ENCODE results near the gene TMEM51. TPM values are rescaled to one million over a fixed set of nuclear protein-coding genes. Genes with fewer than 3 reads are reported as not detected.

Gene TMEM51
- total and polyA plus RNA-seq, 10 of the 15 experiments (the other 5 are each of a cell fraction or from before 2014, with no cell fraction given) = 0.55 to 4.8 (median 3.1) TPM

DNA sequence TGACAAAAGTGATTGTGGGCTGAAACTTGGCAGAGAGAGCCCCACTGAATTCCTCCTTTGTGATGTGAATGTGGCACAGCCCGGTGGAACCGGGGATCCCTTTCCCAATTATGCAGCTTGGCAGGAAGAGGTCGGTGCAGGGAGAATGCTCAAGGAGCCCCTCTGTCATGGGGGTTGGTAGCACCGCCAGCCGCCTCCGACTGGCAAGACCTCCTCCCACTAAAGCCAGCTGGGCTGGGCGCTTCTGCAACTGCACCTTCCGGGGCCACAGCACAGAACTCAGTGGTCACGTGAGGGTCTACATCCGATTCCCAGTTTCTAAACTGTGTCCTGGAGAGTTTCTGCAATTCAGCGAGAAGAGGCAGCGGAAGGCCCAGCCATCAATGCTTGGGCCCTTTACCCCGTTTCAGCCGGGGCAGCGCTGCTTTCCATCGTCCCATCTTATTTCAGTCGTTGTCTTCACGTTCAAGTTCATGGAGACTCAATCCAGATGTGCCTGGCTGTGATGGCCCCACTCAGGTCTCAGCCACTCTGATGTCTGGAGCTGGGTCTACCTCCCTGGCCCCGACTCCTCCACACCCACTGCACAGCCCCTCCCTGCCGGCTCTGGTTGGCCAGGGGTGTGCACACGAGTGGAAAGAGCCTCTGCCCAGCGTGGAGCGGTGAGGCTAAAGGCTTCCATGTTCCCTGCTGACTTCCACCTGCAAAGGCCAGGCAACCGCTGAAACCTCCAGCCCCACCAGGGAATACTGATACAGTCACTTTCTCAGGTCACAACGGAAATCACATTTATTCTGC, 53.7 kb downstream of the TMEM51 start:
- TF ChIP-seq BACH1 (IDR thresholded peaks at IDR 0.05; ENCODE audit: borderline replicate concordance) (no peak), KDM1A (IDR thresholded peaks at IDR 0.05; ENCODE audit: borderline replicate concordance) (no peak), ZNF384 (IDR thresholded peaks at IDR 0.05; ENCODE audit: borderline replicate concordance, low read depth, low read length) (no peak)
- CTCF ChIA-PET = interaction anchor here (1.3 kb wide), 1 partner anchor 55 kb away, joined by 4 read pairs; no protein-coding TSS in a partner anchor
- RAD21 ChIA-PET (ENCODE audit: unreplicated experiment) = interaction anchor here (1.9 kb wide), 1 partner anchor 78 kb away, joined by 8 read pairs; no protein-coding TSS in a partner anchor
- Histone ChIP-seq H3K27me3 (replicated peaks in 1 of 2; ENCODE audit: control insufficient read depth in 2 of 2, insufficient read depth in 2 of 2, low read length in 1 of 2) (no peaks in the 10 kb centered on the region), H4K20me1 (ENCODE audit: control insufficient read depth, insufficient read depth) (no peaks in the 10 kb centered on the region), H2AFZ (ENCODE audit: control insufficient read depth, low read depth, low read length) (no peak overlapping the region), H3K36me3 (ENCODE audit: control insufficient read depth in 2 of 2, insufficient read depth in 2 of 2, low read length in 1 of 2) (no peaks in the 10 kb centered on the region), H3K4me1 (ENCODE audit: control insufficient read depth, insufficient read depth, low read length) (no peaks in the 10 kb centered on the region; the same call in 1 of the 2 replicates), H3K9ac (ENCODE audit: control insufficient read depth, insufficient read depth, low read length) (no peak overlapping the region), H3K27ac (ENCODE audit: control insufficient read depth, insufficient read depth) (no peak overlapping the region), H3K4me2 (ENCODE audit: control insufficient read depth, insufficient read depth) (no peak overlapping the region), H3K4me3 (no peak overlapping the region), H3K9me3 (replicated peaks; ENCODE audit: control insufficient read depth, insufficient read depth, low read length) (no peaks in the 10 kb centered on the region), H3K79me2 (ENCODE audit: control insufficient read depth, insufficient read depth, low read length) (no peaks in the 10 kb centered on the region)
- WGBS (ENCODE audit: insufficient coverage, insufficient replicate concordance, low lambda C conversion rate, missing lambda C conversion rate) = 43% methylated on average over 24 of the region's 25 CpGs
- ATAC-seq (no peak), DNase-seq (ENCODE audit: low read depth, low spot score) (no peak), FAIRE-seq (no peak)
- SMC1A ChIA-PET (ENCODE audit: uncharacterized antibody, unreplicated experiment) = interaction anchor here (1.0 to 1.9 kb wide), 3 partner anchors 11 to 24 kb away, joined by 3 to 7 read pairs (median 4); no protein-coding TSS in a partner anchor
- no TSS peak for BruUV-seq (replicated peaks)
- intact Hi-C loops (cut with micrococcal nuclease; ENCODE audit: unreplicated experiment) (no loop called here), in situ Hi-C loops (cut with MboI) (no loop called here)
- POLR2A ChIA-PET = no interaction called here

DNA sequence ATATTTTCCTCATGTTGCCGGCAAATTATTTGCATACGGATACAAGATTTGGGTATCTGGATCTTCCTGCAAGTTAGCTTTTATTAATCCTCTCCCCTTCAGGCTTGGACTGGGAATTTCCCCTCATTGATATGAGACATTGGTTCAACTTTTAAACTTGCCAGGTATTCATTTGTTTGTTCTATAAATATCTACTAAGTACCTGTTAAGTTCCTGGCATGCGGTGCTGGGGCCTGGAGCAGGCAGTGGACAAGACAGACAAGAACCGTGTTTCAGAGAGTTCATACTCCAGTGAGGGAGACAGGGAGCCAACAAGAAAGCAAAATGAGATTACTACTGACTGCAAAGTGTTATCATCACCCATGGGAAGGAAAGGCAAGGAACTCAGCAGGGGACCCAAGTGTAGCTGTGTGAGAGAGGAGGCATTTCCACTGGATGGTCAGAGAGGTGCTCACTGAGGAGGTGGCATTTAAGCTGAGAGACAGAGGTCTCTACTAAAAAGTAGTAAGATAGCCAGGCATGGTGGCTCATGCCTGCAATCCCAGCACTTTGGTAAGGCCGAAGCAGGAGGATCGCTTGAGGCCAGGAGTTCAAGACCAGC, 54.4 kb downstream of the TMEM51 start:
- no TSS peak for BruUV-seq (replicated peaks)
- Histone ChIP-seq H3K9me3 (replicated peaks; ENCODE audit: control insufficient read depth, insufficient read depth, low read length) (no peaks in the 10 kb centered on the region), H3K9ac (ENCODE audit: control insufficient read depth, insufficient read depth, low read length) (no peak overlapping the region), H3K4me1 (ENCODE audit: control insufficient read depth, insufficient read depth, low read length) (no peaks in the 10 kb centered on the region; the same call in 1 of the 2 replicates), H3K27ac (ENCODE audit: control insufficient read depth, insufficient read depth) (no peak overlapping the region), H3K36me3 (ENCODE audit: control insufficient read depth in 2 of 2, insufficient read depth in 2 of 2, low read length in 1 of 2) (no peaks in the 10 kb centered on the region), H3K79me2 (ENCODE audit: control insufficient read depth, insufficient read depth, low read length) (no peaks in the 10 kb centered on the region), H3K27me3 (replicated peaks in 1 of 2; ENCODE audit: control insufficient read depth in 2 of 2, insufficient read depth in 2 of 2, low read length in 1 of 2) (no peaks in the 10 kb centered on the region), H4K20me1 (ENCODE audit: control insufficient read depth, insufficient read depth) (no peaks in the 10 kb centered on the region), H2AFZ (ENCODE audit: control insufficient read depth, low read depth, low read length) (no peak overlapping the region), H3K4me2 (ENCODE audit: control insufficient read depth, insufficient read depth) (no peak overlapping the region), H3K4me3 (no peak overlapping the region)
- intact Hi-C loops (cut with micrococcal nuclease; ENCODE audit: unreplicated experiment) = no loop called here
- ChIA-PET CTCF (no interaction called here), SMC1A (ENCODE audit: uncharacterized antibody, unreplicated experiment) (interaction anchor here (0.9 to 1.4 kb wide), 2 partner anchors 10 to 24 kb away, joined by 3 to 4 read pairs; no protein-coding TSS in a partner anchor), RAD21 (ENCODE audit: unreplicated experiment) (interaction anchor here (1.2 kb wide), 1 partner anchor 79 kb away, joined by 3 read pairs; no protein-coding TSS in a partner anchor), POLR2A (no interaction called here)
- DNase-seq (ENCODE audit: low read depth, low spot score) (no peak), FAIRE-seq (no peak), ATAC-seq (no peak)
- WGBS (ENCODE audit: insufficient coverage, insufficient replicate concordance, low lambda C conversion rate, missing lambda C conversion rate) = 68% methylated on average over 6 of the region's 6 CpGs
- in situ Hi-C loops (cut with MboI) = no loop called here
- TF ChIP-seq SIX5 (IDR thresholded peaks at IDR 0.05; ENCODE audit: low read depth, low read length, severe bottlenecking) = no peak
- TF ChIP-seq ATF7 (IDR thresholded peaks at IDR 0.05; ENCODE audit: low read depth) = no peak
- no peak for TF ChIP-seq RCOR1 (conservative IDR thresholded peaks at IDR 0.05; ENCODE audit: low read depth, low read length)
- TF ChIP-seq KLF5 (IDR thresholded peaks at IDR 0.05; ENCODE audit: partially characterized antibody) = no peak
- TF ChIP-seq BCL3 (IDR thresholded peaks at IDR 0.05; ENCODE audit: borderline replicate concordance, insufficient read depth, low read depth, low read length, poor library complexity, severe bottlenecking) = no peak
- no peak for TF ChIP-seq SMARCA5 (IDR thresholded peaks at IDR 0.05)
- no peak for TF ChIP-seq WRNIP1 (IDR thresholded peaks at IDR 0.05; ENCODE audit: borderline replicate concordance, low read depth, low read length)
- no peak for TF ChIP-seq ZZZ3 (IDR thresholded peaks at IDR 0.05; ENCODE audit: control insufficient read depth, insufficient read length, low read depth)
- TF ChIP-seq CBX3 (IDR thresholded peaks at IDR 0.05; ENCODE audit: borderline replicate concordance, low read depth) = no peak
- no peak for TF ChIP-seq ZNF24 (IDR thresholded peaks at IDR 0.05)
- TF ChIP-seq GABPA (IDR thresholded peaks at IDR 0.05; ENCODE audit: low read depth) = no peak
- no peak for TF ChIP-seq CHD2 (IDR thresholded peaks at IDR 0.05; ENCODE audit: borderline replicate concordance, low read depth, low read length)

Measured in GM12878 (cell line).